Neuron (in vitro differentiated cells): ENCODE results near the gene TMEM132A.

ENCODE experiments used
- H2AFZ ChIP-seq: one replicate; pipeline ENCODE4 v1.6.1; 2013; ENCODE audit warnings: low read depth, mild to moderate bottlenecking, inconsistent platforms, low read length, moderate library complexity
- H3K27me3 ChIP-seq: one replicate; pipeline ENCODE4 v1.6.1; 2013; ENCODE audit warnings: low read length; ENCODE audit not compliant: insufficient read depth
- H3K36me3 ChIP-seq: one replicate; pipeline ENCODE4 v1.6.1; 2013; ENCODE audit warnings: low read length; ENCODE audit not compliant: insufficient read depth
- H3K4me1 ChIP-seq: one replicate; pipeline ENCODE4 v1.6.1; 2013; ENCODE audit warnings: low read length; ENCODE audit not compliant: insufficient read depth
- H3K4me3 ChIP-seq: 2 replicates; pipeline ENCODE4 v1.5.1; 2013; ENCODE audit warnings: mild to moderate bottlenecking, low read length, moderate library complexity
- H3K9me3 ChIP-seq: one replicate; pipeline ENCODE4 v1.6.1; 2013; ENCODE audit warnings: low read length

Gene TMEM132A

GRCh38 chr11:60932605-60933356 is 8.5 kb downstream of the TMEM132A start:
- no peaks in the 10 kb centered on the region for H3K27me3 ChIP-seq
- H3K4me1 ChIP-seq = peaks cover 3% of the 10 kb centered on the region
- H3K36me3 ChIP-seq = peaks cover 74% of the 10 kb centered on the region
- H3K4me3 ChIP-seq = no peak overlapping the region
- H2AFZ ChIP-seq = no peak overlapping the region
- no peaks in the 10 kb centered on the region for H3K9me3 ChIP-seq

GRCh38 chr11:60933416-60934123 is 9.3 kb downstream of the TMEM132A start:
- no peaks in the 10 kb centered on the region for H3K27me3 ChIP-seq
- H3K4me1 ChIP-seq = peaks cover 10% of the 10 kb centered on the region
- H3K9me3 ChIP-seq = no peaks in the 10 kb centered on the region
- peaks cover 67% of the 10 kb centered on the region for H3K36me3 ChIP-seq
- no peak overlapping the region for H2AFZ ChIP-seq
- H3K4me3 ChIP-seq = no peak overlapping the region

- H3K27me3 ChIP-seq = no peaks in the 10 kb centered on the region
- H3K4me1 ChIP-seq = peaks cover 12% of the 10 kb centered on the region
- no peak overlapping the region for H2AFZ ChIP-seq
- no peak overlapping the region for H3K4me3 ChIP-seq
- no peaks in the 10 kb centered on the region for H3K9me3 ChIP-seq
- H3K36me3 ChIP-seq = peaks cover 61% of the 10 kb centered on the region
These were observed 10.0 kb downstream of the TMEM132A start for GRCh38 chr11:60934124-60934789.

- Histone ChIP-seq H3K4me3 (no peak overlapping the region), H3K27me3 (no peaks in the 10 kb centered on the region), H3K36me3 (peaks cover 54% of the 10 kb centered on the region), H3K9me3 (no peaks in the 10 kb centered on the region), H3K4me1 (peaks cover 12% of the 10 kb centered on the region), H2AFZ (no peak overlapping the region)
These were observed 10.7 kb downstream of the TMEM132A start for GRCh38 chr11:60934790-60935605.

- Histone ChIP-seq H2AFZ (no peak overlapping the region), H3K27me3 (no peaks in the 10 kb centered on the region), H3K4me1 (peaks cover 12% of the 10 kb centered on the region), H3K9me3 (no peaks in the 10 kb centered on the region), H3K4me3 (no peak overlapping the region), H3K36me3 (peaks cover 46% of the 10 kb centered on the region)
These were observed 11.6 kb downstream of the TMEM132A start for GRCh38 chr11:60935676-60936442.

- H3K4me3 ChIP-seq = no peak overlapping the region
- H2AFZ ChIP-seq = no peak overlapping the region
- H3K36me3 ChIP-seq = peaks cover 38% of the 10 kb centered on the region
- no peaks in the 10 kb centered on the region for H3K27me3 ChIP-seq
- H3K4me1 ChIP-seq = peaks cover 12% of the 10 kb centered on the region
- H3K9me3 ChIP-seq = no peaks in the 10 kb centered on the region
These were observed 12.3 kb downstream of the TMEM132A start for GRCh38 chr11:60936467-60937143.

GRCh38 chr11:60937144-60937527 is 12.9 kb downstream of the TMEM132A start:
- H3K4me3 ChIP-seq = no peak overlapping the region
- H2AFZ ChIP-seq = no peak overlapping the region
- H3K9me3 ChIP-seq = no peaks in the 10 kb centered on the region
- peaks cover 33% of the 10 kb centered on the region for H3K36me3 ChIP-seq
- no peaks in the 10 kb centered on the region for H3K27me3 ChIP-seq
- peaks cover 12% of the 10 kb centered on the region for H3K4me1 ChIP-seq

- Histone ChIP-seq H3K4me3 (no peak overlapping the region), H3K36me3 (peaks cover 26% of the 10 kb centered on the region), H3K9me3 (no peaks in the 10 kb centered on the region), H2AFZ (no peak overlapping the region), H3K27me3 (no peaks in the 10 kb centered on the region), H3K4me1 (peaks cover 9% of the 10 kb centered on the region)
These were observed 13.6 kb downstream of the TMEM132A start for GRCh38 chr11:60937811-60938210.

GRCh38 chr11:60938500-60938899 is 14.2 kb downstream of the TMEM132A start:
- H3K4me1 ChIP-seq = peaks cover 8% of the 10 kb centered on the region
- no peaks in the 10 kb centered on the region for H3K27me3 ChIP-seq
- no peak overlapping the region for H2AFZ ChIP-seq
- H3K9me3 ChIP-seq = no peaks in the 10 kb centered on the region
- no peak overlapping the region for H3K4me3 ChIP-seq
- peaks cover 24% of the 10 kb centered on the region for H3K36me3 ChIP-seq

- H3K4me3 ChIP-seq = no peak overlapping the region
These were observed 15.0 kb downstream of the TMEM132A start for GRCh38 chr11:60939301-60939700.

GRCh38 chr11:60939855-60940254 is 15.6 kb downstream of the TMEM132A start:
- Histone ChIP-seq H3K4me3 (no peak overlapping the region), H3K36me3 (peaks cover 17% of the 10 kb centered on the region), H3K27me3 (no peaks in the 10 kb centered on the region), H2AFZ (no peak overlapping the region), H3K4me1 (peaks cover 8% of the 10 kb centered on the region), H3K9me3 (no peaks in the 10 kb centered on the region)

More at GRCh38 chr11:60939301-60939700, 15.0 kb downstream of the TMEM132A start:
- Histone ChIP-seq H3K36me3 (peaks cover 17% of the 10 kb centered on the region), H2AFZ (no peak overlapping the region), H3K9me3 (no peaks in the 10 kb centered on the region), H3K27me3 (no peaks in the 10 kb centered on the region), H3K4me1 (peaks cover 8% of the 10 kb centered on the region)
